ENCODE data around the gene RUNDC1. TPM values are rescaled to one million over a fixed set of nuclear protein-coding genes. Genes with fewer than 3 reads are reported as not detected.

RUNDC1 gene
- total RNA-seq, 1 experiment from 2014 or later: 14.2 TPM

- TF ChIP-seq ARID4B (CRISPR knock-in tag; IDR thresholded peaks at IDR 0.05; ENCODE audit: borderline replicate concordance): peak; percentile 95
- no peak for TF ChIP-seq RORB (CRISPR knock-in tag; IDR thresholded peaks at IDR 0.05)
- TF ChIP-seq KAT7 (CRISPR knock-in tag; IDR thresholded peaks at IDR 0.05; ENCODE audit: borderline replicate concordance): no peak
- TF ChIP-seq OVOL2 (CRISPR knock-in tag; IDR thresholded peaks at IDR 0.05; ENCODE audit: borderline replicate concordance): no peak
- no peak for TF ChIP-seq ZNF219 (CRISPR knock-in tag; IDR thresholded peaks at IDR 0.05; ENCODE audit: borderline replicate concordance)
- TF ChIP-seq CREM (CRISPR knock-in tag; IDR thresholded peaks at IDR 0.05): peak; percentile 92
- no peak for TF ChIP-seq MXD4 (CRISPR knock-in tag; IDR thresholded peaks at IDR 0.05; ENCODE audit: borderline replicate concordance)
- peak; percentile 66; the same call in 1 of the 2 replicates for TF ChIP-seq CREB1 (CRISPR knock-in tag; IDR thresholded peaks at IDR 0.05)
These were observed 16.0 kb upstream of the RUNDC1 start, which contains the start of gene AARSD1 (continued) for GRCh38 chr17:42964161-42964932.

GRCh38 chr17:42967925-42968324, 12.4 kb upstream of the RUNDC1 start:
- no peak for ATAC-seq
- Mint-ChIP-seq H3K4me1 (peaks cover 5% of the 10 kb centered on the region), H3K4me3 (no peak overlapping the region), H3K27ac (no peak overlapping the region), H3K9me3 (no peaks in the 10 kb centered on the region), H3K36me3 (peaks cover 7% of the 10 kb centered on the region), H3K27me3 (ENCODE audit: low read depth) (no peaks in the 10 kb centered on the region)
- DNase-seq (ENCODE audit: low spot score): no peak
- TF ChIP-seq CTCF (IDR thresholded peaks at IDR 0.05) (no peak), USF2 (CRISPR knock-in tag; IDR thresholded peaks at IDR 0.05) (no peak), MAX (CRISPR knock-in tag; IDR thresholded peaks at IDR 0.05) (no peak), SMAD3 (CRISPR knock-in tag; IDR thresholded peaks at IDR 0.05; ENCODE audit: borderline replicate concordance) (no peak), ESRRA (CRISPR knock-in tag; IDR thresholded peaks at IDR 0.05; ENCODE audit: borderline replicate concordance) (no peak)
- ChIA-PET CTCF (no interaction called here), POLR2A (no interaction called here)

GRCh38 chr17:42969001-42969581, 11.3 kb upstream of the RUNDC1 start:
- POLR2A ChIA-PET: interaction anchor here (0.7 to 0.9 kb wide), 2 partner anchors 52 to 112 kb away, joined by 9 read pairs; no protein-coding TSS in a partner anchor
- CTCF ChIA-PET: interaction anchor here (0.7 to 1.0 kb wide), 2 partner anchors 9 to 29 kb away, joined by 3 read pairs; partner anchors contain the start of gene RPL27
- TF ChIP-seq NFE2L1 (CRISPR knock-in tag; IDR thresholded peaks at IDR 0.05) (no peak), ZNF512 (CRISPR knock-in tag; IDR thresholded peaks at IDR 0.05; ENCODE audit: borderline replicate concordance) (no peak), CBFB (CRISPR knock-in tag; IDR thresholded peaks at IDR 0.05; ENCODE audit: low read depth) (no peak), ZNF281 (CRISPR knock-in tag; IDR thresholded peaks at IDR 0.05) (no peak), MYBL2 (CRISPR knock-in tag; IDR thresholded peaks at IDR 0.05) (no peak)

More at GRCh38 chr17:42969001-42969581, 11.3 kb upstream of the RUNDC1 start:
- no peak overlapping the region for H3K4me3 Mint-ChIP-seq
- no peaks in the 10 kb centered on the region for H3K27me3 Mint-ChIP-seq (ENCODE audit: low read depth)
- H3K9me3 Mint-ChIP-seq: no peaks in the 10 kb centered on the region
- DNase-seq (ENCODE audit: low spot score): no peak
- no peaks in the 10 kb centered on the region; the same call in 1 of the 2 replicates for H3K4me1 Mint-ChIP-seq
- H3K36me3 Mint-ChIP-seq: 0 out of 2 replicates have a peak, but pooled peaks cover 3% of the 10 kb centered on the region
- ATAC-seq: no peak
- 0 out of 2 replicates have a peak overlapping the region, but pooled peaks have one; percentile 63 for H3K27ac Mint-ChIP-seq
